Measurements from ENCODE around the gene EPHA6. TPM values are rescaled to one million over a fixed set of nuclear protein-coding genes. Genes with fewer than 3 reads are reported as not detected.

The EPHA6 gene
- total RNA-seq, 1 experiment from 2014 or later = 0.61 TPM

- H2BK12ac ChIP-seq (ENCODE audit: insufficient read length, low read depth, low read length) = no peak overlapping the region
- Mint-ChIP-seq H3K27me3 (ENCODE audit: low read depth) (no peaks in the 10 kb centered on the region), H3K27ac (no peak overlapping the region), H3K9me3 (peaks cover 3 to 11% of the 10 kb centered on the region in 2 experiments; a peak in 4 of 5 replicates), H3K36me3 (ENCODE audit: insufficient read depth in 1 of 3, low read depth in 3 of 3) (peaks cover 0 to 12% (median 5%) of the 10 kb centered on the region in 3 experiments; a peak in 3 of 7 replicates), H3K4me1 (peaks cover 3 to 14% of the 10 kb centered on the region in 2 experiments; a peak in 2 of 4 replicates), H3K4me3 (no peak overlapping the region)
- H2BK5ac ChIP-seq (ENCODE audit: insufficient read length, low read length) = no peak overlapping the region
- no peak overlapping the region for H3K27ac ChIP-seq (ENCODE audit: insufficient read length, low read depth, low read length)
- no peaks in the 10 kb centered on the region for H3K79me1 ChIP-seq (ENCODE audit: insufficient read depth, low read depth, low read length, poor library complexity, severe bottlenecking)
- no peak overlapping the region for H3K14ac ChIP-seq (ENCODE audit: insufficient read depth, low read length)
- H2BK20ac ChIP-seq (ENCODE audit: low read depth, low read length, poor library complexity, severe bottlenecking) = no peak overlapping the region
- no peak overlapping the region for H3K4me2 ChIP-seq (ENCODE audit: insufficient read depth, insufficient read length, low read length)
- no peak overlapping the region for H2BK15ac ChIP-seq (ENCODE audit: low read depth, low read length)
- no peaks in the 10 kb centered on the region for H3K79me2 ChIP-seq (ENCODE audit: insufficient read depth, low read length)
- no peaks in the 10 kb centered on the region for H3K9me3 ChIP-seq (ENCODE audit: control insufficient read depth, low read depth, low read length)
- H3K4me1 ChIP-seq (ENCODE audit: insufficient read depth, low read length) = no peaks in the 10 kb centered on the region
- no peak overlapping the region for H3K18ac ChIP-seq (ENCODE audit: insufficient read length, low read depth, low read length)
- H2BK120ac ChIP-seq (ENCODE audit: low read depth, low read length, poor library complexity, severe bottlenecking) = no peak overlapping the region
- no peak overlapping the region for H3K9ac ChIP-seq (ENCODE audit: extremely low read depth, insufficient read length, low read length)
- H2AK5ac ChIP-seq (ENCODE audit: insufficient read length, low read length) = no peak overlapping the region
- no peaks in the 10 kb centered on the region for H3K27me3 ChIP-seq (ENCODE audit: insufficient read depth, low read length)
- no peak for DNase-seq
- no peak overlapping the region for H3K23ac ChIP-seq (ENCODE audit: insufficient read length, low read depth, low read length)
- no peak overlapping the region for H4K5ac ChIP-seq (ENCODE audit: insufficient read length, low read depth, low read length)
- TF ChIP-seq CTCF (conservative IDR thresholded peaks at IDR 0.05) = no peak
- H3T11ph ChIP-seq (ENCODE audit: low read length) = no peak overlapping the region
- H3K4ac ChIP-seq (ENCODE audit: low read depth, low read length) = no peak overlapping the region
- no peaks in the 10 kb centered on the region for H3K23me2 ChIP-seq (ENCODE audit: insufficient read length, low read depth, low read length, poor library complexity, severe bottlenecking)
- no peak overlapping the region for H3K56ac ChIP-seq (ENCODE audit: insufficient read length, low read depth, low read length)
- no peak overlapping the region for H2AFZ ChIP-seq (ENCODE audit: low read length)
- H4K91ac ChIP-seq (ENCODE audit: insufficient read length, low read depth, low read length) = no peak overlapping the region
- H4K8ac ChIP-seq (replicated peaks; ENCODE audit: insufficient read length, low read depth, low read length) = no peak overlapping the region
- no peaks in the 10 kb centered on the region for H4K20me1 ChIP-seq (ENCODE audit: control insufficient read depth, insufficient read depth, insufficient read length)
Measured at GRCh38 chr3:97235179-97235578, 420.8 kb downstream of the EPHA6 start.
